ENCODE results near the gene TIPIN.
A peak's percentile ranks its signal among the peaks of the same experiment; 100 is the strongest.
"Not testable (repeated sequence)": the region's sequence is repeated elsewhere in the genome, so short reads cannot be mapped to it uniquely, and the experiment has no call there.

The TIPIN gene, protein sequence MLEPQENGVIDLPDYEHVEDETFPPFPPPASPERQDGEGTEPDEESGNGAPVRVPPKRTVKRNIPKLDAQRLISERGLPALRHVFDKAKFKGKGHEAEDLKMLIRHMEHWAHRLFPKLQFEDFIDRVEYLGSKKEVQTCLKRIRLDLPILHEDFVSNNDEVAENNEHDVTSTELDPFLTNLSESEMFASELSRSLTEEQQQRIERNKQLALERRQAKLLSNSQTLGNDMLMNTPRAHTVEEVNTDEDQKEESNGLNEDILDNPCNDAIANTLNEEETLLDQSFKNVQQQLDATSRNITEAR

DNA sequence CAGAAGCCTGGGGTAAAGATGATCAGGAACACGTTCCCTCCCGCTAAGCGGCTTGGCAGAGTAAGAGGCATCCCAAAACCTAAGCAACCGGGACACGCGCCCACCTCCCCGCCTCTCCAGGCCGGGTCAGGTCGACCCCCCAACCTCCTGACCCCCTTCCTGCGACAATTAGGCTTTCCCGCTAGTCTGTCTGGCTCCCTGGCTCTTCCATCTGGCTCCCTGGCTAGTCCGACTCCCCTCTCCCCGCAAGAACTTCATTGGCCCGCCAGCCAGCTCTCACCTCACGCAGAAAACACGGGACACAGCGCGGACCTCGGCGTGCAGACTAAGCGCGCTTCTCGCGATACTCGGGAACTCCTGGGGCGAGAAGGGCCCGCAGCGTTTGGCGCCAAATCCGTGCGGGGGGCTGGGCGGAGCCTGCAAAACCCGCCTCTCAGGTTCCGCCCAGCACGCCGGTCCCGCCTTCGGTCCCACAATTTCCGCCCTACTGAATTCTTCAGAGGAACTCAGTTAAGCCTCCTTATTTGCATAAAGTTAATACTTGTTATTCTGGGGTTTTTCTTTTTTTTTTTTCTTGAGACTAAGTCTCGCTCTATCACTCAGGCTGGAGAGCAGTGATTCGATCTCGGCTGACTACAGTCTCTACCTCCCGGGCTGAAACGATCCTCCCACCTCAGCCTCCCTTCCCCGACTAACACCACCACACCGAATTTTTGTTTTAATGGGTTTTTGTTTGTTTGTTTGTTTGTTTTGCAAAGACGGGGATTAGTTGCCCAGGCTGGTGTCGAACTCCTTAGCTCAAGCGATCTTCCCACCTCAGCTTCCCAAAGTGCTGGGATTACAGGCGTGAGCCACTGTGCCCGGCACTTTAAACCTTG is at the start of gene TIPIN:
TIPIN (minus strand) TSS at position 327 of the 878 bp plus-strand sequence. CDS start 3,738 bp downstream, outside the sequence.
- Mint-ChIP-seq H3K27me3 (no peaks in the 10 kb centered on the region), H3K4me1 (ENCODE audit: low read depth) (peaks cover 28% of the 10 kb centered on the region), H3K36me3 (peaks cover 4% of the 10 kb centered on the region), H3K27ac (peak within 1 kb of the TSS; percentile 100), H3K9me3 (ENCODE audit: low read depth) (no peaks in the 10 kb centered on the region), H3K4me3 (peak within 1 kb of the TSS; percentile 100)

DNA sequence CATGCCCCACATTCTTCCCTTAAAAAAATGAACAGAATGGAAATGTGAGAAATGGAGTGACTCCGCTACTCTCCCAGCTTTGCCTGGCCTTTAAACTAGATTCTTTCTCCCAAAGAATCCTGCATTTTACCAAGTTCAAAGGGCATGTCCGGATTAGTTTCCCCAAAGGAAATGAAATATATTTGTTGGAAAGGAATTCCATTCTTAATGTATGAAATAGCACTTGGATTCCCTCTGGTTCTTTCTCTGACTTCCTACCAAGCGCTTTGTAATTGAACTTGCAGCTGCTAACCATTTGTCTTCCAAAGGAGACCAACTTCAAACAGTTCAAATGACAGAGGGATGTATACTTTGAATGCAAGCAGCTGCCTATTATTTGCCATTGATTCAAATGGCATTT is 49.1 kb upstream of the TIPIN start:
- H3K4me3 Mint-ChIP-seq, result no peak overlapping the region
- peak overlapping the region; percentile 8 for H3K27ac Mint-ChIP-seq
- no peaks in the 10 kb centered on the region for H3K27me3 Mint-ChIP-seq
- no peaks in the 10 kb centered on the region for H3K9me3 Mint-ChIP-seq (ENCODE audit: low read depth)
- peaks cover 4% of the 10 kb centered on the region for H3K36me3 Mint-ChIP-seq
- peaks cover 93% of the 10 kb centered on the region for H3K4me1 Mint-ChIP-seq (ENCODE audit: low read depth)

DNA sequence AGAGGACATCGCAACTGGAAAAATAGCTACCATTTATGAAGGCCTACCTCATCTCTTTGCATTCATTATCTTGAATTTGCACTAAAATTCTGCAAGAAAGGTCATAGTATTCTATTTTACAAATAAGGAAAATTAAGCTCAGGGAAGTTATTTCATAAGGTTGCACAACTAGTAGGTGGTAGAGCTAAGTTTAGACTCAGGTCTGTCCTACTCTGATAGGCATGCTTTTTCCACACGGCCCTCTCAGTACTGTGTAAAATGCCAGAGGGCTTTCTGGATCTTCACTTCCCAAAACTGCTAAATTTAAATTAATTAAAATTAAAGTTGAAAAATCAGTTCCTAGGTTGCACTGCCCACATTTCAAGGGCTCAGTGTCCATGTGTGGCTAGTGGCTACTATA is 48.5 kb upstream of the TIPIN start:
- no peaks in the 10 kb centered on the region for H3K9me3 Mint-ChIP-seq (ENCODE audit: low read depth)
- no peaks in the 10 kb centered on the region for H3K27me3 Mint-ChIP-seq

DNA sequence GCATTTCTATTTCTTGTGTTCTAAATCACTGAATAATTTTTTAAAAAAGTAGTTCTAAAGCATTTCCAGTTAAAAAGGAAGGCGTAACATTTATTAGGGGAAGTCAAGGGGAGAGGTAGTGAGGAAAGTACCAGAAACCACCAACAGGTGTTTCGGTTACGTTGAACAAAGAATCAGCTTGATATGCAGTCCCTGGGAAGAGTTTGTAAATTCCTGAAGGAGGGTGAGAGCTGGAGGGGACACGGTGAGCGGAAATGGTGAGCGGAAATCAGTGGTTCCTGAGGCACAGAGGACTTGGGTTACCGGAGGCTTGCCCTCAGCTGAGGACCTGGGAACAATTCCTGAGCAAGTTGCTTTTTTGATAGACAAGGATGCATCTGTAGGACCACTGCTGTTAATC is 48.0 kb upstream of the TIPIN start:
- H3K36me3 Mint-ChIP-seq, result peaks cover 5% of the 10 kb centered on the region
- H3K27me3 Mint-ChIP-seq, result no peaks in the 10 kb centered on the region
- peaks cover 89% of the 10 kb centered on the region for H3K4me1 Mint-ChIP-seq (ENCODE audit: low read depth)
- peak overlapping the region; percentile 22 for H3K27ac Mint-ChIP-seq
- peak overlapping the region; percentile 68 for H3K4me3 Mint-ChIP-seq
- no peaks in the 10 kb centered on the region for H3K9me3 Mint-ChIP-seq (ENCODE audit: low read depth)

More for the DNA sequence above, 48.5 kb upstream of the TIPIN start:
- Mint-ChIP-seq H3K36me3 (peaks cover 7% of the 10 kb centered on the region), H3K4me3 (peak overlapping the region; percentile 68), H3K4me1 (ENCODE audit: low read depth) (peaks cover 93% of the 10 kb centered on the region), H3K27ac (no peak overlapping the region)

DNA sequence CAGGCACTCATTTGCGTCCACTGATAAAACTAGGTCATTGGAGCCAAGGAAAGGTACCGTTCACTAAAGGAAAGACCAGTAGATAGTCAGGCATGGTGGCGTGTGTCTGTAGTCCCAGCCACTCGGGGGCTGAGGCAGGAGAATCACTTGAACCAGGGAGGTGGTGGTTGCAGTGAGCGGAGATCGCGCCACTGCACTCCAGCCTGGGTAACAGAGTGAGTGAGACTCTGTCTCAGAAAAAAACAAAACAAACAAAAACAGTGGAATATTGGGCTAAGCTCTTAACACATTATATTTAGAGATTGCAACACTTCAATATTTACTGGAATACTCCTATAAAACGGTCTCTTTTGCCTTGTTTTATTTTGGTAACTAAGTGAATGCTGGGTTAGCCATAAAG is 47.6 kb upstream of the TIPIN start:
- peaks cover 5% of the 10 kb centered on the region for H3K36me3 Mint-ChIP-seq
- peak overlapping the region; percentile 68 for H3K4me3 Mint-ChIP-seq
- H3K27ac Mint-ChIP-seq, result peak overlapping the region; percentile 22
- H3K27me3 Mint-ChIP-seq, result no peaks in the 10 kb centered on the region
- H3K4me1 Mint-ChIP-seq (ENCODE audit: low read depth), result peaks cover 88% of the 10 kb centered on the region
- no peaks in the 10 kb centered on the region for H3K9me3 Mint-ChIP-seq (ENCODE audit: low read depth)

DNA sequence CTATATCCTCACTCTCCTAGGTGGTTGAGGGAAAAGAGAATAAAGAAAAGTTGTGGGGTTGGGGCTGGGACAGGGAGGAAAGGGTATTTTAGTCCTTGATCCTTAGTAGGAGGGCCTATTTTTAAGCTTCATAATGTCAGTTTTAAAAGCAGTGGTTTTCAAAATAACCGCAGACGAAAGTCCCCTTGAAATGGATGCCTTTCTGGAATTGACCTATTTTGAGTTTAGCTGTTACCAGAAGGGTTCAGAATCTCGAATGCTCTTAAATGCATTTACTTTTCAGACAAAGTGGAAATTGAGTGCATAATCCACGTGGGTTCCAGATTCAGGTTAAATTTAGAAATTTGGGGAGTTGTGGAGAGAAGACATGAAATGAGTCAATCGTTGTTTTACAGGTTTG is 46.8 kb upstream of the TIPIN start:
- no peak overlapping the region for H3K4me3 Mint-ChIP-seq
- peaks cover 82% of the 10 kb centered on the region for H3K4me1 Mint-ChIP-seq (ENCODE audit: low read depth)
- peaks cover 2% of the 10 kb centered on the region for H3K36me3 Mint-ChIP-seq
- no peaks in the 10 kb centered on the region for H3K27me3 Mint-ChIP-seq
- H3K27ac Mint-ChIP-seq, result peak overlapping the region; percentile 41
- no peaks in the 10 kb centered on the region for H3K9me3 Mint-ChIP-seq (ENCODE audit: low read depth)

DNA sequence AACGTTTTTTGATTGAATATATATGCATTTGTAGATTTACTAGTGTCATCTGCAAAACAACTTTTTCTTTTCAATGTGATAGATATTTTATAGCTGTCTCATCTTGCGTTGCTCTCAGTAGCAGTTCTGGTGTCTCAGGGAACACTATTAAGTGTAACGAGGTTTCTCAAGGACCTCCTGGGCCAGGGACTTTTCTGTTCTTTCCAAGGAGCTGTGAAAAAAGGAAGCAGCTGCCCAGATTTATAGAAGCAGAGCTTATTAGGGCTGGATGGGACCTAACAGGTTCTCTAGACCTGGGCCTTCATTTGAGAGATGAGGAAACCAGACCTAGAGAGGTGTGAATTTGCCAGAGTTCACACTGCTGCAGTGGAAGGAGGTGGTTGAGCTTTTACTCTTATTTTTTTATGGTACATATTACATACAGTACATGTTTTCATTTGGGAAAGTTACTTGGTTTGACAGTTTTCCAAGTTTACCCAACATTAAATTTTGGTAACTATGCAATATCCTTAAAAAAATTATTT is 46.3 kb upstream of the TIPIN start:
- Mint-ChIP-seq H3K9me3 (ENCODE audit: low read depth) (no peaks in the 10 kb centered on the region), H3K36me3 (peaks cover 2% of the 10 kb centered on the region), H3K4me1 (ENCODE audit: low read depth) (peaks cover 81% of the 10 kb centered on the region), H3K27me3 (no peaks in the 10 kb centered on the region), H3K27ac (peak overlapping the region; percentile 58), H3K4me3 (peak overlapping the region; percentile 79)

DNA sequence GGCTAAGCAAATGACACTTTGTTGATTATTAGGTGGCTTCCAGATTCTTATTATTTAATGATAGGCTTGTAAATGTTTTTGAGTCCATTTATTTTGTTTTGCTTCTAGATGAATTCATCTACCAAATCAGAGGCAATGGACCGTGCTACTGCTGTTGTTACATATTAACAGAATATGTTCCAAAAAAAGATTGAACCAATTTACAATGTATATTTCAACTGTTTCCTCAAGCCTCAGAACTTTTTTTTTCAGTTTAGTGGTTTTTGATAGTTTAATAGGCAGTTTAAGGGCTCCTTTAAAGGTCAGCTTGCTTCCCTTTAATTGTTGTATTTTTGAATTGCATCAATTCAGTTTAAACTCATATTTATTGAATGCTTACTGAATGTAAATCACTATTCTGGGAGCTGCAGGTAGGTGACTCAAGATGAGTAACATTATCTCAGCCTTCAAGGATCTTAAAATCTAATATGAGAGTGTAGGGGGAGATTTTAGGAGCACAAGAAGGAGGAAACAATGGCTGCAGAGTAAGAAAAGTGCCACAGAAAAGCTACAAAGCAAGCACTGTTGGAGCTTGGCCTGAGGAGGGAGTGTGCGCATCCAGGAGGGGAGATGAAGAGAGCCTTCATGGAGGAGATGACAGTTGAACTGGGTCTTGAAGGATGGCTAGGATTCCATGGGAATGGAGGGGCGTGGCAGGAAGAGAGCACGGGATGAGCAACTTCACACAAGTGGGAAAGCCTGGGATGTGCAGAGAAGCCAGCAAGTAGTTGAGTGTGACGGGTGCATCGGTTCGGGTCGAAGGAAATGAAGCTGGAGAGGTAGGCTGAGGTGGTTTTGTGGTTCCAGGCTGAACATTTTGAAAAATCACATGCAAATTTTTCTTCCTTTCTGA is 44.9 kb upstream of the TIPIN start:
- Mint-ChIP-seq H3K9me3 (ENCODE audit: low read depth) (no peaks in the 10 kb centered on the region), H3K27ac (peak overlapping the region; percentile 81), H3K4me3 (peak overlapping the region; percentile 79), H3K27me3 (no peaks in the 10 kb centered on the region), H3K4me1 (ENCODE audit: low read depth) (peaks cover 77% of the 10 kb centered on the region), H3K36me3 (peaks cover 4% of the 10 kb centered on the region)

DNA sequence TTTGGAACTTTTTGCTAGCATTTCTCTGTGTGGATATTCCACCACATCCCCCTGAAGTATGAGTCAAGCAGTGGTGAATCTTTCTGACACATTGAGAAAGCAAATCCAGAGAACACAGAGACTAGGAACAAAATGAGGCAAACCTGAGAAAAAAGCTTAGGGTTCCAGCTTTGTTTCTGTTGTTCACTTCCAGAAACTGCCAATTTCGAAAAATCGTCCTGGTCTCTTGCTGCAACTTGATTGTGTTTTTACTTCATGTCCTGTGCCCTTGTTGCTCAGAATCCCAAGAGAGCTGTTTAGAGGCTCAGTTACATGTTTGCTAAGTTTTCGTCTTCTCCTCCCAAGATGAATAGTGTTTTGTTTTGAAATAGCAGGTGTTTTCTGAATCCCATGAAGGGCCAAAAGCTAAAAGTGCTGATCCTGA is 43.9 kb upstream of the TIPIN start:
- H3K4me1 Mint-ChIP-seq (ENCODE audit: low read depth), result peaks cover 74% of the 10 kb centered on the region
- peak overlapping the region; percentile 64 for H3K27ac Mint-ChIP-seq
- H3K36me3 Mint-ChIP-seq, result peaks cover 4% of the 10 kb centered on the region
- peak overlapping the region; percentile 25 for H3K4me3 Mint-ChIP-seq
- no peaks in the 10 kb centered on the region for H3K27me3 Mint-ChIP-seq
- no peaks in the 10 kb centered on the region for H3K9me3 Mint-ChIP-seq (ENCODE audit: low read depth)

DNA sequence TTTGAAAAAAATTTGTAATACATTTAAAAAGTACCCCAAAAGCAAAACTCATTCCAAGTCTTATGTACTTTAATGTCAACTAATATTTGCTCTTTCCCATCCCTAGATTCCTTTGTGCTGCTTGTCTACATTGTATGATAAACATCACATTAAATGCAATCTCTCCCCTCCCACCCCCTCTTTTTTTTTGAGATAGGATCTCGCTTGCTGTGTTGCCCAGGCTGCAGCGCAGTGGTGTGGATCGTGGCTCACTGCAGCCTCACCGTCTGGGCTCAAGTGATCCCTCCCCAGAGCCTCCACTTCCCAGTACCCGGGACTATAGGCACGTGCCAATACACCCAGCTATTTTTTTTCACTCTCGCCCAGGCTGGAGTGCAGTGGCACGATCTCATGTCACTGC is 42.8 kb upstream of the TIPIN start:
- Mint-ChIP-seq H3K9me3 (ENCODE audit: low read depth) (no peaks in the 10 kb centered on the region), H3K4me1 (ENCODE audit: low read depth) (peaks cover 76% of the 10 kb centered on the region), H3K27me3 (no peaks in the 10 kb centered on the region), H3K4me3 (no peak overlapping the region), H3K27ac (no peak overlapping the region), H3K36me3 (peaks cover 4% of the 10 kb centered on the region)

DNA sequence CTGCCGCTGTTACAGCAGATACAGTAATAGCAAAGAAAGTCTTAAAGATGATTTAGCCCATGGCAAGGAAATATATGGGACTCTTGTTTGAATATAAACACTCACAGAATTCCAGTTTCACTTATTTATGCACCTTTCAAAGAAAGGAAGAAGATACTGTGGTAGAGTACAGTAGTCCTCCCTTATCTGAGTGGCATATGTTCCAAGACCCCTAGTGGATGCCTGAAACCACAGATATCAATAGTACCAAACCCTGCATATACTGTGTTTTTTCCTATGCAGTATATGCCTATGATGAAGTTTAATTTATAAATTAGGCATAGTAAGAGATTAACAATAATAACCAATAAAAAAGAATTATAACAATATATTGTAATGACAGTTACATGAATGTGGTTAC is 38.4 kb upstream of the TIPIN start:
- no peak overlapping the region for H3K4me3 Mint-ChIP-seq
- H3K27ac Mint-ChIP-seq, result no peak overlapping the region
- H3K9me3 Mint-ChIP-seq (ENCODE audit: low read depth), result no peaks in the 10 kb centered on the region
- peaks cover 72% of the 10 kb centered on the region for H3K4me1 Mint-ChIP-seq (ENCODE audit: low read depth)
- H3K36me3 Mint-ChIP-seq, result peaks cover 15% of the 10 kb centered on the region
- H3K27me3 Mint-ChIP-seq, result no peaks in the 10 kb centered on the region

DNA sequence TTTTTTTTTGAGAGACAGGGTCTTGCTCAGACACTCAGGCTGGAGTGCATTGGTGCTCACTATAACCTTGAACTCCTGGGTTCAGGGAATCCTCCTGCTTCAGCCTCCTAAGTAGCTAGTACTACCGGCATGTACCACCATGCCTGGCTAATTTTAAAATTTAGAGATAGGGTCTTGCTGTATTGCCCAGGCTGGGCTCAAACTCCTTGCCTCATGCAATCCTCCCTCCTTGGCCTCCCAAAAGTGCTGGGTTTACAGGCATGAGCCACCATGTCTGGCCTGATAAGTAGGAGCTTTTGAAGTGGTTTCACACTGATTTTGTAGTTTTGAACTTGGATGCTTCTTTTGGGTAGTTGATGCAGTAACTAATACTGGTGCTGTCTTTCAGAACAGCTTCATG is 38.0 kb upstream of the TIPIN start:
- peak overlapping the region; percentile 6 for H3K27ac Mint-ChIP-seq
- peaks cover 76% of the 10 kb centered on the region for H3K4me1 Mint-ChIP-seq (ENCODE audit: low read depth)
- H3K9me3 Mint-ChIP-seq (ENCODE audit: low read depth), result no peaks in the 10 kb centered on the region
- H3K36me3 Mint-ChIP-seq, result peaks cover 16% of the 10 kb centered on the region
- H3K27me3 Mint-ChIP-seq, result no peaks in the 10 kb centered on the region
- H3K4me3 Mint-ChIP-seq, result peak overlapping the region; percentile 17

DNA sequence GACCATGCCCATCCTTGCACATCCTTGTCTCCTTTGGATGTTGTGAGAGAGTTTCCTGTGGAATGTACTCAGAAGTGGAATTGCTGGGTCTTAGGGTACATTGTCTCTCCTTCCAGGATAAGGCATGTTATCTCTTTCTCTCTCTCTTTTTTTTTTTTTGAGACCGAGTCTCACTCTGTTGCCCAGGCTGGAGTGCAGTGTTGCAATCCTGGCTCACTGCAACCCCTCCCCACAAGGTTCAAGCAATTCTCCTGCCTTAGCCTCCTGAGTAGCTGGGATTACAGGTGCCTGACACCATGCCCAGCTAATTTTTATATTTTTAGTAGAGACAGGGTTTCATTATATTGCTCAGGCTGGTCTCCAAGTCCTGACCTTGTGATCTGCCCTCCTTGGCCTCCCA is 36.6 kb upstream of the TIPIN start:
- H3K27me3 Mint-ChIP-seq; H3K4me3 Mint-ChIP-seq; H3K9me3 Mint-ChIP-seq (ENCODE audit: low read depth): not testable (repeated sequence)
- Mint-ChIP-seq H3K36me3 (peaks cover 19% of the 10 kb centered on the region), H3K27ac (peak overlapping the region; percentile 70), H3K4me1 (ENCODE audit: low read depth) (peaks cover 80% of the 10 kb centered on the region)

DNA sequence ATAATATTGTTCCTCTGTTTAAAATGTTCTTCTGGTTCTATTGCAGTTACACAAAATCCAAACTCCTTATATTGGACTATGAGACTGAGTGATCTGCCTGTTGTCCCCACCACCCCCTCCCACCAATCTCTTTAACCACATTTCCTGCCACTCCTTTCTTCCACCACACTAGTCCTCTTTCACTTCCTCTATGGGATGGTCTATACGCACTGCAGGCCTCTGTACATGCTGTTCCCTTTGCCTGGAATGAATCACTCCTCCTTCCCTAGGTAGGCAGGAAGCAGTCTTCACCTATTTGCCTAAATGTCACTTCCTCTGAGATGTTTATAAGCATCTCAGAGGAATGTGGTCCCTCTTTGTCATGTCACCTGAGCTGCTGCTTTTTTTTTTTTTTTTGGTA is 34.2 kb upstream of the TIPIN start:
- Mint-ChIP-seq H3K4me3 (peak overlapping the region; percentile 97), H3K9me3 (ENCODE audit: low read depth) (no peaks in the 10 kb centered on the region), H3K4me1 (ENCODE audit: low read depth) (peaks cover 79% of the 10 kb centered on the region), H3K36me3 (peaks cover 17% of the 10 kb centered on the region), H3K27ac (peak overlapping the region; percentile 92), H3K27me3 (no peaks in the 10 kb centered on the region)

Measured in activated naive CD8-positive, alpha-beta T cell (primary cell).